GM10266 (cell line): ENCODE measurements around the gene TTLL5.

Experiments used
- DNase-seq: peaks from one replicate; pipeline ENCODE4 v3.0.0; 2012; ENCODE audit errors: extremely low spot score
- CTCF ChIP-seq: IDR thresholded peaks from 2 replicates; pipeline ENCODE4 v1.5.1; 2012; ENCODE audit warnings: mild to moderate bottlenecking, low read depth; ENCODE audit not compliant: control insufficient read depth, insufficient read depth; ENCODE audit errors: missing control alignments

Gene TTLL5

GRCh38 chr14:75860561-75861160 is 199.6 kb downstream of the TTLL5 start:
- TF ChIP-seq CTCF: no peak
- no peak for DNase-seq

GRCh38 chr14:75861161-75861621 is 200.1 kb downstream of the TTLL5 start:
- no peak for TF ChIP-seq CTCF
- DNase-seq: no peak

- TF ChIP-seq CTCF: no peak
- DNase-seq: no peak
These were observed 202.2 kb downstream of the TTLL5 start for GRCh38 chr14:75863221-75863620.

- DNase-seq: no peak
These were observed 203.3 kb downstream of the TTLL5 start for GRCh38 chr14:75864352-75864751.

GRCh38 chr14:75865531-75865930 is 204.5 kb downstream of the TTLL5 start:
- TF ChIP-seq CTCF: no peak
- DNase-seq: no peak

More at GRCh38 chr14:75864352-75864751, 203.3 kb downstream of the TTLL5 start:
- TF ChIP-seq CTCF: no peak

- TF ChIP-seq CTCF: no peak
- DNase-seq: no peak
These were observed 205.9 kb downstream of the TTLL5 start for GRCh38 chr14:75866970-75867369.

- no peak for DNase-seq
- TF ChIP-seq CTCF: no peak
These were observed 210.3 kb downstream of the TTLL5 start for GRCh38 chr14:75871181-75871880.
